ENCODE measurements around the gene SHANK2. TPM values are rescaled to one million over a fixed set of nuclear protein-coding genes. Genes with fewer than 3 reads are reported as not detected.

SHANK2 gene
- 4.5 and 5.5 TPM in 2 replicates for total RNA-seq

GRCh38 chr11:71252269-71252769 lies at the start of gene SHANK2:
SHANK2 (minus strand) TSS chr11:71252577; CDS start chr11:71147326, 105,251 bp downstream.

Other genes with a start within 250 kb of the SHANK2 start
- gene DHCR7, start 195.8 kb upstream of the SHANK2 start, total RNA-seq = 37.2 and 44.8 TPM in 2 replicates
- 63.7 and 126 TPM in 2 replicates for gene NADSYN1, start 200.6 kb upstream of the SHANK2 start, total RNA-seq

Data from smooth muscle cell of trachea (primary cell).